ENCODE data around the gene PODXL2. TPM values are rescaled to one million over a fixed set of nuclear protein-coding genes. Genes with fewer than 3 reads are reported as not detected.

The PODXL2 gene
- total and polyA plus RNA-seq, 2 of the 8 experiments (the other 6 are each of a cell fraction or from before 2014, with no cell fraction given) = 27.6 to 31.6 TPM

DNA sequence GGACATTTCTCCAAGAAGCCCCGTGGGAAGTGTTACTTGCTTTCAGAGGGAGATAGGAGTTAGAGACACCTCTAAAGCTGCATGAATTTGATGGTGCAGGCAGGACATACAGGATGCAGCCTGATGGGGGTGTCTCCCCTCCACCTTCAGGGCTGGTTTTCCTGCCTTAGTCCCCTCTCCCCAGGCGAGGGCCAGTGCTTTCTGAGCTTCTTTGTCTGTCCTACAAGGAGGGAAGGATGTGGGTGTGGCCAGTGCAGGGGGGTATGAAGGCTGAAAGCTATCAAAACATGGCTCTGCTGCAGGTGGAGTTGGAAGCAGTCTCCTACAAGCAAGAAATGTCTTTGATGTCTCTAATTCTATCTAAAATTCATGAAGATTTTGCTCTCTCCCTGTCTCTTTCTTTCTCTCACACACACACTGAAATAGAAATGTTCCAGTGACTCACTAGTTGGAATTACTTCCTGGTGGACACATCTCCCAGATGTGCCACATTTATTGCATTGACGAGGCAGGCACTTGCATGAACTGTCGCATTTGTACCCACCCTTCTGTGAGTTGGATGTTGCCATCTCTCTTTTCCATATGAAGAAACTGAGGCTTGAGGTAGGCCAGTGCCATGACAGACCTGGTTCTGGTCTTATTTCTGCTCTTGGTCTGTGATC is 13.9 kb upstream of the PODXL2 start:
- no peak overlapping the region for H3K4me2 ChIP-seq (ENCODE audit: insufficient read depth in 1 of 2, low read depth in 2 of 2, low read length in 2 of 2)
- no peak overlapping the region for H3K14ac ChIP-seq (ENCODE audit: insufficient read length)
- H2BK20ac ChIP-seq (ENCODE audit: low read length) = no peak overlapping the region
- H4K91ac ChIP-seq (replicated peaks; ENCODE audit: insufficient read length, low read length) = no peak overlapping the region
- no peaks in the 10 kb centered on the region for H3K23me2 ChIP-seq (ENCODE audit: low read depth, low read length)
- H2BK15ac ChIP-seq (ENCODE audit: low read length) = no peak overlapping the region
- no peak overlapping the region for H3K27ac ChIP-seq (ENCODE audit: low read depth, low read length)
- 83% methylated on average over 4 of the region's 4 CpGs; no CpG with 5 or more reads in 1 of the 2 experiments for WGBS, 2 experiments (ENCODE audit: extremely low coverage in 1 of 2, insufficient coverage in 1 of 2, insufficient read length in 1 of 2, insufficient replicate concordance in 2 of 2, low coverage in 1 of 2, low lambda C conversion rate in 2 of 2, missing lambda C conversion rate in 1 of 2)
- TF ChIP-seq ATF2 (IDR thresholded peaks at IDR 0.05; ENCODE audit: low read length) (no peak), CBX8 (IDR thresholded peaks at IDR 0.05; ENCODE audit: borderline replicate concordance, low read depth, low read length) (no peak)
- no peak overlapping the region for H2AK5ac ChIP-seq (ENCODE audit: low read depth, low read length)
- H4K20me1 ChIP-seq (replicated peaks in 1 of 2; ENCODE audit: control insufficient read depth in 1 of 2, insufficient read depth in 2 of 2, low read length in 2 of 2) = peaks cover 16 to 43% of the 10 kb centered on the region in 2 experiments
- no peak overlapping the region for H4K5ac ChIP-seq (ENCODE audit: insufficient read length, low read depth, low read length)
- H4K8ac ChIP-seq (ENCODE audit: extremely low read depth, insufficient read depth, low read length) = no peak overlapping the region
- H2BK5ac ChIP-seq (ENCODE audit: low read depth, low read length) = no peak overlapping the region
- H3K9me3 ChIP-seq (ENCODE audit: insufficient read depth in 2 of 2, low read depth in 1 of 2, low read length in 1 of 2) = no peaks in the 10 kb centered on the region
- ChIA-PET POLR2A (ENCODE audit: partially characterized antibody) (interaction anchor here (0.8 to 3.1 kb wide), 5 partner anchors 8 to 30 kb away, joined by 3 to 34 read pairs (median 7); partner anchors contain the start of gene MCM2), CTCF (ENCODE audit: partially characterized antibody) (no interaction called here)
- H3K4me3 ChIP-seq (ENCODE audit: extremely low read depth in 1 of 4, insufficient read depth in 2 of 4, low read depth in 3 of 4, low read length in 4 of 4) = no peak overlapping the region
- no peaks in the 10 kb centered on the region for H3K27me3 ChIP-seq (replicated peaks in 1 of 4; ENCODE audit: control insufficient read depth in 3 of 4, extremely low read depth in 1 of 4, insufficient read depth in 3 of 4, low read length in 3 of 4)
- H3K56ac ChIP-seq (replicated peaks; ENCODE audit: insufficient read length, low read depth, low read length) = no peak overlapping the region
- H2BK12ac ChIP-seq (ENCODE audit: low read depth, low read length) = no peak overlapping the region
- no peak overlapping the region for H2AFZ ChIP-seq (ENCODE audit: low read length)
- no peak overlapping the region for H3K18ac ChIP-seq (ENCODE audit: extremely low read depth, low read length)
- no peak overlapping the region for H3K4ac ChIP-seq (replicated peaks; ENCODE audit: insufficient read length, low read depth, low read length)
- no peak overlapping the region for H3K9ac ChIP-seq (replicated peaks in 1 of 4; ENCODE audit: extremely low read depth in 1 of 4, low read depth in 3 of 4, low read length in 3 of 4)
- no peak overlapping the region for H3K23ac ChIP-seq (ENCODE audit: insufficient read length)
- no peak for FAIRE-seq
- peaks cover 0 to 37% of the 10 kb centered on the region in 2 experiments; a peak in 2 of 4 replicates for H3K79me2 ChIP-seq (ENCODE audit: control insufficient read depth in 1 of 2, insufficient read depth in 2 of 2, low read length in 2 of 2)
- H2BK120ac ChIP-seq (replicated peaks; ENCODE audit: low read depth, low read length) = no peak overlapping the region
- DNase-seq (ENCODE audit: low read depth in 1 of 2, low spot score in 2 of 2) = no peak
- peaks cover 62 to 94% (median 90%) of the 10 kb centered on the region in 4 experiments for H3K36me3 ChIP-seq (ENCODE audit: control insufficient read depth in 2 of 4, insufficient read depth in 4 of 4, low read length in 3 of 4)
- peaks cover 9% of the 10 kb centered on the region; the same call in 1 of the 2 replicates for H3K79me1 ChIP-seq (ENCODE audit: low read depth, low read length)
- H3K4me1 ChIP-seq (replicated peaks in 1 of 4; ENCODE audit: control insufficient read depth in 3 of 4, insufficient read depth in 4 of 4, low read length in 3 of 4) = no peaks in the 10 kb centered on the region

Data from H1 (cell line).